GM13976 (cell line): Measurements from ENCODE around the gene CFAP46.

Source experiments
- DNase-seq: peaks from one replicate; pipeline ENCODE4 v3.0.0; 2012; ENCODE audit warnings: low spot score
- in situ Hi-C: fragments of 300-500 bp; cut with MboI; formaldehyde crosslinking; loops from one replicate; pipeline ENCODE4 v1.12.0; 2022; ENCODE audit warnings: low sequenced_read_pairs, mixed read lengths, inconsistent platforms; ENCODE audit not compliant: unreplicated experiment
- TF ChIP-seq, protein P1 (sequence below): IDR thresholded peaks from 2 replicates; pipeline ENCODE4 v1.5.1; 2012; ENCODE audit warnings: borderline replicate concordance, mild to moderate bottlenecking; ENCODE audit not compliant: insufficient read depth; ENCODE audit errors: extremely low read depth, missing control alignments, control extremely low read depth

CFAP46 gene

GRCh38 chr10:132790934-132791829, 151.2 kb downstream of the CFAP46 start:
- TF ChIP-seq, protein P1, sequence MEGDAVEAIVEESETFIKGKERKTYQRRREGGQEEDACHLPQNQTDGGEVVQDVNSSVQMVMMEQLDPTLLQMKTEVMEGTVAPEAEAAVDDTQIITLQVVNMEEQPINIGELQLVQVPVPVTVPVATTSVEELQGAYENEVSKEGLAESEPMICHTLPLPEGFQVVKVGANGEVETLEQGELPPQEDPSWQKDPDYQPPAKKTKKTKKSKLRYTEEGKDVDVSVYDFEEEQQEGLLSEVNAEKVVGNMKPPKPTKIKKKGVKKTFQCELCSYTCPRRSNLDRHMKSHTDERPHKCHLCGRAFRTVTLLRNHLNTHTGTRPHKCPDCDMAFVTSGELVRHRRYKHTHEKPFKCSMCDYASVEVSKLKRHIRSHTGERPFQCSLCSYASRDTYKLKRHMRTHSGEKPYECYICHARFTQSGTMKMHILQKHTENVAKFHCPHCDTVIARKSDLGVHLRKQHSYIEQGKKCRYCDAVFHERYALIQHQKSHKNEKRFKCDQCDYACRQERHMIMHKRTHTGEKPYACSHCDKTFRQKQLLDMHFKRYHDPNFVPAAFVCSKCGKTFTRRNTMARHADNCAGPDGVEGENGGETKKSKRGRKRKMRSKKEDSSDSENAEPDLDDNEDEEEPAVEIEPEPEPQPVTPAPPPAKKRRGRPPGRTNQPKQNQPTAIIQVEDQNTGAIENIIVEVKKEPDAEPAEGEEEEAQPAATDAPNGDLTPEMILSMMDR, result no peak
- in situ Hi-C loops, result no loop called here
- no peak for DNase-seq

- in situ Hi-C loops, result no loop called here
- DNase-seq, result no peak
- TF ChIP-seq, protein P1, result no peak
Observed at GRCh38 chr10:132790470-132790869, 151.9 kb downstream of the CFAP46 start.

DNA sequence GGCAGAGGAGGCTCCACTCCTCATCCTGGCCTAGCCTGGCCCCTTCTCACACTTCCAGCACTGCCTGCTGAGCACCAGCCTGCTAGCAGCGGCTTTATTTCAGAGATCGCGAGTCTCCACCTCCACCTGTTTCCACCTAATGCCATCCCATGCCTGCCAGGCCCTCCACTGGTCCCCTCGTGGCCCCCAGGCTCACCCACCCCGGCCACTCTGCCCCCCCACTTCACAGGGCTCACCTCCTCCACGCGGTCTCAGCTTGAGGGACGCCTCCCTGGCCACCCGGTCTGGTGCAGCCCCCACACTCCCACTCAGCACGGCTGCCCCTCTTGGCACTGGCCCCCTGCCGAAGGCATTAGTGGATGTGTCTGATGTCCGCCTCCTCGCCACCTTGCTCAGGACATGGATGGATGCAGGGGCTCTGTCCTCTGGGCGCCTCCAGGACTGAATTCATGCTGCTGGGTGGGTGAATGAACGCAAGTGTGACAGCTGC, 152.7 kb downstream of the CFAP46 start:
- TF ChIP-seq, protein P1, result no peak
- in situ Hi-C loops, result no loop called here
- no peak for DNase-seq

DNA sequence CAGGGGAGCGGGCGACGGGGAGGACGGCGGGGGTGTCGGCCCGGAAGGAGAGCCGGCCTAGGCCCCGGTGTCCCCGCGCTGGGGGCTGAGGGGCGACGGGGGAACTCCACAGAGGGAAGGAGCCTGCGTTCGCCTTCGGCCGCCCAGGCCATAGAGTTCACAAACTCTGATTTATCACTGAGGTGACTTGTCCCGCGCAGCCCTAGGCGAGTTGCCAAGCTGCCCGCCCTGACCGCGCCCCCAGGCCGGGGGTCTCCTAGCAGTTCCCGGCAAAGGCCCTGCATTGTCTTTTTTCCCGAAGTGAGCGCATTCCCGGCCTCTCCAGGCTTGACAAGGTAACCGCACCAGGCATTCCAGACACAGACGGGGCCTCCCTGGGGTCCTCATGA, 153.5 kb downstream of the CFAP46 start:
- in situ Hi-C loops, result no loop called here
- DNase-seq, result no peak
- TF ChIP-seq, protein P1, result no peak

DNA sequence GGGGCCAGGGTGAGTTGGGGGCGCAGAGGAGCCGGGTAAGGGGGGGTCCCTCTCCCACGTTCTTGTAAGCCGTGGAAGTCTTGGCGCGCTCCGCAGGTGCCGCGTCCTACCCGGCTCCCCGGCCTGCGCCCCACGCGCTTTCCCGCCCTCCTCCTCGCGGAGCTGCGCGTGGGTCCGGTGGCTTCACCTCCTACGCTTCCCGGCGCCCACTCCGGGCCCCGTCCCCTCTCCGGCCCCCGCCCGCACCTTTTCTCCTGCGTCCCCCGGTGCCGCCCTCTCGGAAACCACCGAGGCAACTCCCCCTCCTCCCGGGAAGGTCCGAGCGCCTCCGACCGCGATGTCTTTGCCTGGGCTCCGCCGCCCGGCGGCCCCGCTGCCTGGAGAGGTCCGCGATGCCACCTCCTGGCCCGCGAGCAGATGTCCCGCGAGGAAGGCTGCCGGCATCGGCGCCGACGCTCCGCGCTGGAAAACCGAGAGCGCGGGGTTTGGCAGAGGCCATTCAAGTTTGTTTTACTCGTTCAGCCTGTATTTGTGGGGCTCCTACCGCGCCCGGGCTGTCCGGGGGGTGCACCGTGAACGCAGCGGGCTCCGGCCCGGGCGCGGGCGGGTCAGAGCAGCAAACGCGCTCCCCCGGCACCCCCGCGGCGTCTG, 154.1 kb downstream of the CFAP46 start:
- DNase-seq, result peak; percentile 67

DNA sequence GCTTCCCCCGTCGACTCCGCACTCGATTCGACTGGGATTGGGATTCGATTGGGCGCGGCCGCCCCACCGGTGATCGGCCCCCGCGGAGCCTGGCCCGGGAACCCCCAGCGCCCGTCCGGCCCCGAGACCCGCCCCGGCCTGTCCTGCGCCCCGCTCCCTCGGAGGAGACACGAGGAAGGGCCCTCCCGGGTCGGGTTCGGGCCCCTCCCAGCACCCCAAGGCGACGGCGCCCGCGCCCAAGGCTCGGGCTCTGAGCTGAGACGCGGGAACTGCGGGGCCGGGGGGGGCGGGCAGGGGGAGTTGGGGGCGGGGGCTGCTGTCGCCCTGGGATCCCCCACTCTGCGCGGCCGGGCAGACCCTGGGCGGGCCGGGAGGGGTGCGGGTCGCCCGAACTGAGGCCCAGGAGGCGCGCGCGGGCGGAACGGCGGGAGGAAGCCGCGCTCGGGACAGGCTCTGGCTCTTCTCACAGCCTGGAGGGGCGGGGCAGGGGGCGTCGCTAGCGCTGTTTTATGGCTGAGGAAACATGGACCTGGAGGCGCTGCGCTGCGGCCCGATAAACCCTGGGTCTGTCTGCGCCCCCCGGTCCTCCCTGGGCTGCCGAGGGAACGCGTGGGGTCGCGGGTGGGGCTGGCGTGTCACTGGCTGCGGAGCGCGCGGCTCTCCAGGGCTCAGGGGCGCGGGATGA, 154.7 kb downstream of the CFAP46 start:
- in situ Hi-C loops, result no loop called here
- no peak for DNase-seq
- TF ChIP-seq, protein P1, result no peak

More for the DNA sequence above, 154.1 kb downstream of the CFAP46 start:
- TF ChIP-seq, protein P1, result no peak
- in situ Hi-C loops, result no loop called here
